Naive thymus-derived CD8-positive, alpha-beta T cell (primary cell): ENCODE data around the gene MIX23. TPM values are rescaled to one million over a fixed set of nuclear protein-coding genes. Genes with fewer than 3 reads are reported as not detected.

Source experiments
- ATAC-seq, 2 donors: fragments of 150-1000 bp; cut with Tn5 transposase in 1 of 2; sonication (Bioruptor Pico), chemical (Tn5 transposase) in 1 of 2; 1 replicate in 1 of 2; 2 replicates in 1 of 2; pipeline ENCODE4 v1.10.0; 2021; ENCODE audit warnings: mild to moderate bottlenecking in 2 of 2, moderate library complexity in 2 of 2
- POLR2A ChIA-PET: fragments of 350-600 bp; sonication (Branson Sonifier 250); formaldehyde crosslinking; loops from one replicate; lab custom pipeline; 2021; ENCODE audit warnings: antibody characterized with exemption; lab: Charles Lee
- DNase-seq, 10 donors: peaks; one replicate each; pipeline versions ENCODE4 v3.0.0 to v3.0.0-alpha.2; 2020 to 2022
- H3K27ac Mint-ChIP-seq, 10 donors: one replicate each; pipeline ENCODE4 v1.8.0; 2020 to 2022; ENCODE audit warnings: mild to moderate bottlenecking in 10 of 10, mixed read lengths in 10 of 10, moderate library complexity in 4 of 10, inconsistent platforms in 1 of 10
- H3K27me3 Mint-ChIP-seq, 5 donors: one replicate each; pipeline ENCODE4 v1.8.0; 2021 to 2022; ENCODE audit warnings: mixed read lengths in 5 of 5
- H3K36me3 Mint-ChIP-seq, 3 donors: one replicate each; pipeline ENCODE4 v1.8.0; 2020 to 2022; ENCODE audit warnings: mixed read lengths in 3 of 3, mild to moderate bottlenecking in 2 of 3, inconsistent platforms in 1 of 3
- H3K4me1 Mint-ChIP-seq, 4 donors: one replicate each; pipeline ENCODE4 v1.8.0; 2021 to 2022; ENCODE audit warnings: mixed read lengths in 4 of 4
- H3K4me3 Mint-ChIP-seq, 10 donors: one replicate each; pipeline ENCODE4 v1.8.0; 2020 to 2022; ENCODE audit warnings: mild to moderate bottlenecking in 10 of 10, mixed read lengths in 10 of 10, moderate library complexity in 6 of 10, inconsistent platforms in 1 of 10
- H3K9me3 Mint-ChIP-seq, 9 donors: one replicate each; pipeline ENCODE4 v1.8.0; 2020 to 2022; ENCODE audit warnings: mixed read lengths in 9 of 9, mild to moderate bottlenecking in 3 of 9, inconsistent platforms in 1 of 9, moderate library complexity in 1 of 9
- polyA plus RNA-seq, 3 donors: library from polyadenylated mRNA; unstranded; fragments of 300-500 nt; fragmentation: Illumina TruSeq; gene quantifications; one replicate each; pipeline ENCODE4 v1.2.3, GENCODE V29; 2021
- total RNA-seq, 8 experiments: library from RNA in 2 of 8; stranded (reverse) in 2 of 8; gene quantifications; one replicate each; pipeline ENCODE4 v1.2.3 and lab custom pipeline; 2021 to 2026

The MIX23 gene
- total and polyA plus RNA-seq, 5 experiments from 2014 or later = 17.1 to 35.1 (median 23.5) TPM

DNA sequence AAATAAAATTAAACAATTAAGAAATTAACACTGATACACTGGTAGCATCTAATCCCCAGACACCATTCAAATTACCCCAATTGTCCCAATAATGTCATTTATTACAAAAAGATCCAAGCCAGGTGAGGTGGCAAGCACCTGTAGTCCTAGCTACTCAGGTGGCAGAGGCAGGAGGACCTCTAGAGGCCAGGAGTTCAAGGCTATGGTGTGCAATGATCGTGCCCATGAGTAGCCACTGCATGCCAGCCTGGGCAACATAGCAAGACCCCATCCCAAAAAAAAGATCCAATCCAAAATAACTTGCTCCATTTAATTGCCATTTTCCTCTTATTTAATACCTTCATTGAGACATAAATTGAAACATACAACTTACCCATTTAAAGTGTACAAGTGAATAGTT, 40.2 kb downstream of the MIX23 start:
- H3K4me1 Mint-ChIP-seq = no peaks in the 10 kb centered on the region
- H3K27me3 Mint-ChIP-seq = peaks cover 0 to 3% (median 1%) of the 10 kb centered on the region in 5 donors

DNA sequence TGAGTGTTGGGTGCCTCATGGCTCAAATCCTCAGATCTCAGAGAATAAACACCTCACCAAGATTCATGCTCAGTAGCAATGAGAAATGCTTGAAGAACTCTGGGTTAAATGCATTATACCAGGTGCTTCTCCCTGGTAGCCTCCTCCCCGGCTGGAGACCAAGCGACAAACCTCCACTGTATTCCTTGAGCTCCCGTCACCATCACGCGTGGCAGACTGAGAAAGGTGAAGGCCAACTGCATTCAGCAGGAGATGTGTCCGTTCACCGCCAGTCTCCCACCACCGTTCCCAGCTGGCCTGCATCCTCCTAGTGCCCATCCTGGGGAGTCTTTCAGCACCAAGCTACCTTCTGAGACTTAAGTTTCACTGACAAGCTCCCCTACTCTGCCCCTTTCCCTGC, 50.5 kb downstream of the MIX23 start:
- no peaks in the 10 kb centered on the region for H3K4me1 Mint-ChIP-seq
- H3K27ac Mint-ChIP-seq = peak overlapping the region in 1 of 10 donors; percentile 79
- H3K36me3 Mint-ChIP-seq = no peaks in the 10 kb centered on the region
- no peak overlapping the region for H3K4me3 Mint-ChIP-seq
- ATAC-seq (no peak), DNase-seq (no peak)
- peaks cover 5 to 23% (median 9%) of the 10 kb centered on the region in 5 donors for H3K27me3 Mint-ChIP-seq
- no peaks in the 10 kb centered on the region for H3K9me3 Mint-ChIP-seq
- POLR2A ChIA-PET = no interaction called here

More for the DNA sequence above, 40.2 kb downstream of the MIX23 start:
- Mint-ChIP-seq H3K36me3 (no peaks in the 10 kb centered on the region), H3K4me3 (no peak overlapping the region), H3K9me3 (peaks cover 0 to 6% (median 0%) of the 10 kb centered on the region in 9 donors), H3K27ac (peak overlapping the region in 1 of 10 donors; percentile 21)
- ATAC-seq (no peak), DNase-seq (no peak)
- POLR2A ChIA-PET = no interaction called here

DNA sequence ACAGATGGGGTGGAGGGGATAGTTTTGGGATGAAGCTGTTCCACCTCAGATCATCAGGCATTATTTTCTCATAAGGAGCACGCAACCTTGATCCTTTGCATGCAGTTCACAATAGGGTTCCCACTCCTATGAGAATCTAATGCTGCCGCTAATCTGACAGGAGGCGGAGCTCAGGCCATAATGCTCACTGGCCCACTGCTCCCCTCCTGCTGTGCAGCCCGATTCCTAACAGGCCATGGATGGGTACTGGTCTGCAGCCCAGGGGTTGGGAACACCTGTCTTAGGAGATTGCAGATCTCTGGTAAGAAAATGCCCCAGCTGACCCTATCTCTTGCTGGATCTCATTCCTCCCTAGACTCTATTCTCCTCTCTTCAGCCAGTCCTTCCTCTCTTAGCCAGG, 51.1 kb downstream of the MIX23 start:
- H3K27me3 Mint-ChIP-seq = peaks cover 5 to 23% (median 9%) of the 10 kb centered on the region in 5 donors
- no peaks in the 10 kb centered on the region for H3K36me3 Mint-ChIP-seq
- H3K4me1 Mint-ChIP-seq = no peaks in the 10 kb centered on the region
- ATAC-seq (no peak), DNase-seq (no peak)
- H3K4me3 Mint-ChIP-seq = no peak overlapping the region
- POLR2A ChIA-PET = no interaction called here
- no peaks in the 10 kb centered on the region for H3K9me3 Mint-ChIP-seq
- no peak overlapping the region for H3K27ac Mint-ChIP-seq

DNA sequence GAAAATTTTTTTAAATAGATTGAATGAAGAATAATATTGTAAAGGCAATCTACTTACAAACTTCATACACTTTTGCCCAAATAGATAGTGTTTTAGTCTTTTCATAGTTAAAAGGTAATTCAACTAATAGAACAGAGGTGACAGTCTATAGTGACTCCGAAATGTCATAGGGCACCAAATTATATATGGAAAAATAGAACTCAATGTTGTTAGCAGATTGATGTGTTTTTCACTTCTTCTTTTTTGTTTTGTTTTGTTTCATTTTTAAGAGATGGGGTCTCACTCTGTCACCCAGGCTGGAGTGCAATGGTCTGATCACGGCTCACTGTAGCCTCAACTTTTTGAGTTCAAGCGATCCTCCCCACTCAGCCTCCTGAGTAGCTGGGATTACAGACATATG, 57.3 kb downstream of the MIX23 start:
- Mint-ChIP-seq H3K4me3 (peak overlapping the region in 1 of 10 donors; percentile 21), H3K4me1 (peaks cover 12 to 24% (median 21%) of the 10 kb centered on the region in 4 donors), H3K27ac (no peak overlapping the region), H3K27me3 (peaks cover 0 to 2% (median 0%) of the 10 kb centered on the region in 5 donors), H3K36me3 (no peaks in the 10 kb centered on the region), H3K9me3 (peaks cover 0 to 3% (median 0%) of the 10 kb centered on the region in 9 donors)
- POLR2A ChIA-PET = no interaction called here
- ATAC-seq = no peak
- DNase-seq = no peak

DNA sequence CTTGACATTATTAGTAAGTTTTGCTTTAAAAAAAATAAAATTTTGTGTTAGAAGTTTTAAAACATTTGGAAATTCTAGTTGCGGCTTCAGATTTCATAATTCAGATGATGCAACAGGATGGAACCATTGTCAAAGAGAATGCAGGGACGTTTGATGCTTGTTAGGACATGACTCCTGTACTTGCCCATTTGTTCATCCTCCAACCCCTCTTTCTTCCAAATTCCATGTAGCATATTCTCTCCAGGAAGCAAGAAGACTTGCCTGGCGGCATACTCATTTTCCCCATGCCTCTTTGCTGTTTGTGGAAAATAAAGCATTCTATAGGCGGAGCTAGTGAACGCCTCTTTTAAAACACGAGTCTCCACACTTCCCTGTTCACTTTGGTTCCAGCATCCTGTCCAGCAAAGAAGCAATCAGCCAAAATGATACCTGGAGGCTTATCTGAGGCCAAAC, 58.1 kb downstream of the MIX23 start, which contains the start of gene CSTA:
CSTA (plus strand) TSS at position 378 of the 453 bp plus-strand sequence; CDS start at position 423, 45 bp downstream.
- H3K4me1 Mint-ChIP-seq = peaks cover 12 to 24% (median 21%) of the 10 kb centered on the region in 4 donors
- ATAC-seq (no peak), DNase-seq (no peak)
- H3K9me3 Mint-ChIP-seq = peaks cover 0 to 9% (median 0%) of the 10 kb centered on the region in 9 donors
- H3K27me3 Mint-ChIP-seq = peaks cover 0 to 2% (median 0%) of the 10 kb centered on the region in 5 donors
- POLR2A ChIA-PET = no interaction called here
- H3K4me3 Mint-ChIP-seq = peak within 1 kb of the TSS in 1 of 10 donors; percentile 21
- no peak within 1 kb of the TSS for H3K27ac Mint-ChIP-seq
- no peaks in the 10 kb centered on the region for H3K36me3 Mint-ChIP-seq

DNA sequence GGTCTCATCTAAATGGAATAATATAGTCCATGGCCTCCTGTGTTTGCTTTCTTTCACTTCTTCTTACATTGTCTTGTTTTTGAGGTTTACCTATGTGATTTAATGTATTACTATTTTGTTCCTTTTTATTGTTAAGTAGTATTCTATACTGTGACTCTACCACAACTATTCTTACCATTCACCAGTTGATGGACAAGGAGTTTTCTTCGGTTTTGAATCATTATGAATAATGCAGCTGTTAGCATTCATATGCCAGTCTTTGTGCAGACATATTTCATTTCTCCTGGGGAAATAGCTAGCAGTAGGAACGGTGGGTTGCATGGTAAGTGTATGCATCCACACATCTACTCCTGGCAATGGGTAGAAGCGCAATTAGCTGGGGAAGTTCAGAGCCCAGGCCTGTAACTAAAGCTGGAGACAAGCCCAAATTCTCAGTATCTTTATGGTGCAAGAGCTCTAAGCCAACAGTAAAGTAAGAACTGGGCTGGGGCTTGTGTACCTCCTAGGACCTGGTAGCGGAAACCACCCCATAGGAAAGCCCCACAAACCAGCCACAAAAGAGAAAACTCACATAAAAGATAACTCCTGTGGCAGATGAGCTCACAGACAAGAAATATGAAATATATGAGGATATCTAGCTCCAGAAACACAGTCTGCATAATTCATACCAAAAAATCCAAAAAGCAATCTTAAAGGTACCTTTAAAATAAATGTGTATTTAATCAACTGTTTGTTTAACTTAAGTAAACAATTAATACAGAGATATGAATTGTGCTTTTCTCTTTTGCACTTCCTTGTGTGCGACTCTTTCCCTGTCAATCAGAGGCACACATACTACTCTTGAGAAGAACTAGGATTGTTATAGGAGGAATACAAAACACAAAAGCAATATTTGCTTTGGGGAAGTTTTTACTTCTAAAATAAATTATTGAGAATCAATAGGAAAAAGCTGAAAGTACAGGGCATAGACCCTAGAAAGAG, 60.6 kb downstream of the MIX23 start:
- H3K4me1 Mint-ChIP-seq = peaks cover 12 to 24% (median 21%) of the 10 kb centered on the region in 4 donors
- peaks cover 0 to 16% (median 10%) of the 10 kb centered on the region in 3 donors for H3K36me3 Mint-ChIP-seq
- peak overlapping the region in 6 of 10 donors; percentile 10 to 66 (median 32) for H3K27ac Mint-ChIP-seq
- DNase-seq (peak in 8 of 10 donors; percentile 13 to 70 (median 51)), ATAC-seq (peak; percentile 99 to 100)
- POLR2A ChIA-PET = interaction anchor here (0.6 to 1.5 kb wide), 3 partner anchors 61 to 64 kb away, joined by 3 to 5 read pairs (median 3); partner anchors contain the start of genes FAM162A and MIX23
- peaks cover 0 to 8% (median 2%) of the 10 kb centered on the region in 5 donors for H3K27me3 Mint-ChIP-seq
- H3K9me3 Mint-ChIP-seq = peaks cover 0 to 30% (median 6%) of the 10 kb centered on the region in 9 donors
- peak overlapping the region in 7 of 10 donors; percentile 3 to 70 (median 26) for H3K4me3 Mint-ChIP-seq

DNA sequence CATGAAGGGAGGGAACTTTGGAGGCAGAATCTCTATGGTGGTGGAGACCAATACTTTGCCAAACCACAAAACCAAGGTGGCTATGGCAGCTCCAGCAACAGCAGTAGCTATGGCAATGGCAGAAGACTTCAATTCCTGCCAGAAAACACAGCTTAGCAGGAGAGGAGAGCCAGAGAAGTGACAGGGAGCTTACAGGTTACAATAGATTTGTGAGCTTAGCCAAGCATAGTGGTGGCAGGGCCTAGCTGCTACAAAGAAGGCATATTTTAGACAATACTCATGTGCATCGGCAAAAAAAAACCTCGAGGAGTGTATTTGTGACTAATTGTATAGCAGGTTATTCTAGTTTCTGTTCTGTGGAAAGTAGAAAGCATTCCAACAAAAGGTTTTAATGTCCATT, 64.4 kb downstream of the MIX23 start:
- no peak for ATAC-seq
- H3K9me3 Mint-ChIP-seq = peaks cover 0 to 30% (median 6%) of the 10 kb centered on the region in 9 donors
- POLR2A ChIA-PET = no interaction called here

DNA sequence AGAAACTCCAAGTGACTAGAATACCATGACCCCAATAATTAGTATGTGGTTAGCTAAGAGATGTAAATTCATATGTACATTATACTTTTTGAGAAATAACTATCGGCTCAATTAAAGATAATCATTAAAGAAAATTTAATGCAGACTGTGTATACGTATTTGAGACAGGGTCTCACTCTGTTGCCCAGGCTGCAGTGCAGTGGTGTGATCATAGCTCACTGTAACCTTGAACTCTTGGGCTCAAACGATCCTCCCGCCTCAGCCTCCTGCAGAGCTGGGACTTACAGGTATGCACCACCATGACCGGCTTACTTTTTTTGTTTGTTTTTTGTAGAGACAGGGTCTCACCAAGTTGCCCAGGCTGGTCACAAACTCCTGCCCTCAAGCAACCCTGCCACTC, 66.7 kb downstream of the MIX23 start:
- Mint-ChIP-seq H3K9me3 (peaks cover 0 to 30% (median 6%) of the 10 kb centered on the region in 9 donors), H3K27ac (no peak overlapping the region), H3K36me3 (peaks cover 0 to 16% (median 10%) of the 10 kb centered on the region in 3 donors), H3K4me3 (no peak overlapping the region), H3K4me1 (peaks cover 9 to 14% (median 11%) of the 10 kb centered on the region in 4 donors), H3K27me3 (peaks cover 1 to 17% (median 7%) of the 10 kb centered on the region in 5 donors)
- no peak for ATAC-seq
- POLR2A ChIA-PET = no interaction called here
- no peak for DNase-seq

More for the DNA sequence above, 64.4 kb downstream of the MIX23 start:
- H3K4me1 Mint-ChIP-seq = peaks cover 12 to 24% (median 20%) of the 10 kb centered on the region in 4 donors
- H3K36me3 Mint-ChIP-seq = peaks cover 0 to 16% (median 10%) of the 10 kb centered on the region in 3 donors
- DNase-seq = no peak
- peaks cover 1 to 17% (median 7%) of the 10 kb centered on the region in 5 donors for H3K27me3 Mint-ChIP-seq
- H3K27ac Mint-ChIP-seq = no peak overlapping the region
- H3K4me3 Mint-ChIP-seq = no peak overlapping the region

DNA sequence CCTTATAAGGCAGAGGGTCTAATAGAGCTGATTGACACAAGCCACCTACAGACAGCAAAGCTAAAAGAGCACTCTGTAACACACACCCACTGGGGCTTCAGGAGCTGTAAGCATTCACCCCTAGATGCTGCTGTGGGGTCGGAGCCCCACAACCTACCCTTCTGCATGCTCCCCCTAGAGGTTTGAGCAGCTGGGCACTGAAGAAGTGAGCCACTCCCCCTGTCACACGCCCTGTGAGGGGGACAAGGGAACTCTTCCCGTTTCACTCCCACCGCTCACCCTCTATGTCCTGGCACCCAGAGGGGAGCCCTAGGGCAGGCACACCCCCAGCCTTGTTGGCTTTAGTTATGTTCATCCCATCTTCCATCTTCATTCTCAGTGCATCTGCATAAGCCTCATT, 67.4 kb downstream of the MIX23 start:
- H3K4me1 Mint-ChIP-seq = peaks cover 5 to 9% (median 8%) of the 10 kb centered on the region in 4 donors
- POLR2A ChIA-PET = no interaction called here
- H3K27ac Mint-ChIP-seq = no peak overlapping the region
- peaks cover 1 to 17% (median 7%) of the 10 kb centered on the region in 5 donors for H3K27me3 Mint-ChIP-seq
- peaks cover 0 to 16% (median 10%) of the 10 kb centered on the region in 3 donors for H3K36me3 Mint-ChIP-seq
- no peak for ATAC-seq
- H3K4me3 Mint-ChIP-seq = no peak overlapping the region
- peaks cover 0 to 27% (median 6%) of the 10 kb centered on the region in 9 donors for H3K9me3 Mint-ChIP-seq
- no peak for DNase-seq

DNA sequence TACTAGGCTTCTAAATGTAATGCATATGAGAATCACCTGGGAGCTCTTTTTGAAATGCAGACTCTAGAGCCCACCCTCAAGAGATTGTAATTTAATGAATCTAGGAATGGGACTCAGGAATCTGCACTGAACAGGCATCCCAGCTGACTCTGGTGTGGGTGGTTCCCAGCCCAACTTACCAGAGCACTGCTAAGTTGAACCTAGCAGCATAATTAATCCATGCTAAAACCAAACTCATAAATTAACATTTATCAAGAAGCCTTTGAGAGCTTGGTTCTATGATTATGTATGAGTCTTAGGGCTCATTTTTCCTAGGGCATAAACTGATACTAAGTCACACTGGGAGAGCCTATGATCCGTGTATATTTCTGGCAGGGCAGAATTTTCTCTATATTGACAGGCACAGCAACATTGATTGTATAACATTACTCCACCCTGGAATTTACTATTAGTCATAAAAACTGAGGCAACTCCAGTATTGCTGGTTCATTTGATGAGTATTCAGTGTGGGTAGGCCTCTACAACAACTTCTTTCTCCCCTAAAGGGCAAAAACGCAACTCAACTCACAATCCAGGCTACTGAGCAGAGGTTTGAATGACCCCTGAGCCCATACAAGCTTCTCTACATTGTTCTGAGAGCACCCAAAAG, 68.7 kb downstream of the MIX23 start:
- Mint-ChIP-seq H3K27me3 (peaks cover 1 to 17% (median 7%) of the 10 kb centered on the region in 5 donors), H3K4me1 (peaks cover 5 to 9% (median 8%) of the 10 kb centered on the region in 4 donors), H3K4me3 (no peak overlapping the region), H3K9me3 (peaks cover 0 to 15% (median 4%) of the 10 kb centered on the region in 9 donors), H3K36me3 (peaks cover 0 to 16% (median 7%) of the 10 kb centered on the region in 3 donors), H3K27ac (no peak overlapping the region)
- ATAC-seq (no peak), DNase-seq (no peak)
- POLR2A ChIA-PET = no interaction called here

DNA sequence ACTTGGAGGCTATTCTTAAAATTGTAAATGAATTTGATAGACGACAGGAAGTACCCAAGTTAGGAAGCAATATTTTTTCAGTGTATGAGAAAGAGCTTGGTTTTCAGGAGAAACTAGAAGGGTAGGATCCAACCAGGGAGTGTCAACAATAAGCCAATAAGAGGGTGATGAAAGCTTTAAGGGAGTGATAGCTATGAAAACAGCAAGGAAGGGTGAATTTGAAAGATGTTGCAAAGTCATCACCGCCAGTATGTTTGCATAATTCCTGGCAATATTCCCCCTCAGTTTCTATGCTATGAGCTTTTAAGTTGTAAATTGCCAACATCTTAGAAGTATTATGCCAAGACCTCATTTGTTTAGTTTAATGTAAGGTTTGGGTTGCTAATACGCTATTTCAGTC, 69.8 kb downstream of the MIX23 start:
- DNase-seq (no peak), ATAC-seq (no peak)
- peaks cover 0 to 8% (median 2%) of the 10 kb centered on the region in 3 donors for H3K36me3 Mint-ChIP-seq
- POLR2A ChIA-PET = no interaction called here
- H3K27me3 Mint-ChIP-seq = peaks cover 1 to 16% (median 7%) of the 10 kb centered on the region in 5 donors
- peaks cover 5 to 9% (median 8%) of the 10 kb centered on the region in 4 donors for H3K4me1 Mint-ChIP-seq
- no peak overlapping the region for H3K4me3 Mint-ChIP-seq
- peaks cover 0 to 7% (median 0%) of the 10 kb centered on the region in 9 donors for H3K9me3 Mint-ChIP-seq
- H3K27ac Mint-ChIP-seq = no peak overlapping the region

DNA sequence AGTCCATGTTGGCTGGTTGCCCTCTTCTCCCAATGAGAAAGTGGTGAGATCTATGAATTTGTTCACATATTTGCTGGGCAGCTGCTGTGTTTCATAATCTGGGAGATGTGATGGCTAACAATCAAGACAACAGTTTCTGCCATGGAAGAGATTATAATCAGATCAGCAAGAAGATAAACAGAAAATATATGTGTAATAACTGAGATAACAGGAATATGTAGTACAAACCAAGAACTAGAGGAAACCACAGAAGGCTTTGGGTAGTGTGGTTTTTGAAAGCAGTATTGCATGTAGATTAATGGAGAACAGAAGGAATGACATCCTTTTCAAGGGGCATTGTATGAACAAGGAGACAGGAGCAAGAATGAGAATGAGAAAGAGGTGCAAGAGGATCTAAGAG, 70.2 kb downstream of the MIX23 start:
- H3K4me1 Mint-ChIP-seq = peaks cover 5 to 9% (median 8%) of the 10 kb centered on the region in 4 donors
- no peak overlapping the region for H3K4me3 Mint-ChIP-seq
- peaks cover 0 to 3% (median 0%) of the 10 kb centered on the region in 3 donors for H3K36me3 Mint-ChIP-seq
- H3K27ac Mint-ChIP-seq = no peak overlapping the region
- peaks cover 1 to 12% (median 7%) of the 10 kb centered on the region in 5 donors for H3K27me3 Mint-ChIP-seq
- peaks cover 0 to 3% (median 0%) of the 10 kb centered on the region in 9 donors for H3K9me3 Mint-ChIP-seq
- DNase-seq = no peak
- POLR2A ChIA-PET = no interaction called here
- ATAC-seq = no peak
